ENCODE measurements around the gene GLI1. TPM values are rescaled to one million over a fixed set of nuclear protein-coding genes. Genes with fewer than 3 reads are reported as not detected.

The GLI1 gene
- polyA plus RNA-seq, 1 donor (not counting 4 experiments of a cell fraction or from before 2014, with no cell fraction given) = 1.0 TPM

- Histone ChIP-seq H4K20me1 (ENCODE audit: control insufficient read depth, extremely low read depth, insufficient read depth, low read length) (no peaks in the 10 kb centered on the region), H3K27me3 (ENCODE audit: control insufficient read depth, extremely low read depth, insufficient read depth, low read length) (no peaks in the 10 kb centered on the region), H3K4me1 (ENCODE audit: control insufficient read depth, extremely low read depth, insufficient read depth, low read length) (peaks cover 9% of the 10 kb centered on the region), H3K27ac (ENCODE audit: control insufficient read depth, insufficient read depth, low read length) (peak overlapping the region; percentile 87), H3K9ac (ENCODE audit: control insufficient read depth, extremely low read depth, insufficient read depth, low read length) (peak overlapping the region; percentile 94), H3K9me1 (ENCODE audit: control insufficient read depth, extremely low read depth, insufficient read depth, low read length) (no peaks in the 10 kb centered on the region), H3K9me3 (ENCODE audit: control insufficient read depth, low read depth, low read length) (no peaks in the 10 kb centered on the region), H3K4me2 (ENCODE audit: control insufficient read depth, extremely low read depth, insufficient read depth, low read depth, low read length) (peak overlapping the region; percentile 85), H3K4me3 (ENCODE audit: control insufficient read depth in 2 of 3, extremely low read depth in 1 of 3, insufficient read depth in 2 of 3, low read depth in 1 of 3, low read length in 3 of 3) (peak overlapping the region; percentile 81 to 99 (median 96)), H3K79me2 (ENCODE audit: control insufficient read depth, insufficient read depth, low read length) (peaks cover 28% of the 10 kb centered on the region), H2AFZ (ENCODE audit: control insufficient read depth, low read length) (no peak overlapping the region), H3K36me3 (ENCODE audit: control insufficient read depth in 2 of 2, extremely low read depth in 1 of 2, insufficient read depth in 2 of 2, low read length in 2 of 2) (peaks cover 22 to 25% of the 10 kb centered on the region in 2 experiments)
- DNase-seq (ENCODE audit: low read depth, low spot score) = no peak
- no peak for TF ChIP-seq EZH2 (IDR thresholded peaks at IDR 0.05; ENCODE audit: low read length)
- no peak for TF ChIP-seq CTCF (optimal IDR thresholded peaks at IDR 0.05 in 1 of 3, IDR thresholded peaks at IDR 0.05 in 1 of 3, conservative IDR thresholded peaks at IDR 0.05 in 1 of 3; ENCODE audit: extremely low read depth in 1 of 3, insufficient read depth in 2 of 3, low read length in 3 of 3)
- FAIRE-seq = no peak
- dilution Hi-C loops (cut with MboI; ENCODE audit: extremely low pct_ligation_motif_present, low sequenced_read_pairs) = no loop called here
Observed at GRCh38 chr12:57489157-57489641, 29.6 kb downstream of the GLI1 start.

GRCh38 chr12:57490126-57490525 lies 30.5 kb downstream of the GLI1 start:
- no peak overlapping the region for H3K4me3 ChIP-seq (ENCODE audit: control insufficient read depth in 2 of 3, extremely low read depth in 1 of 3, insufficient read depth in 2 of 3, low read depth in 1 of 3, low read length in 3 of 3)
- no peak overlapping the region for H3K9ac ChIP-seq (ENCODE audit: control insufficient read depth, extremely low read depth, insufficient read depth, low read length)
- peaks cover 28% of the 10 kb centered on the region for H3K79me2 ChIP-seq (ENCODE audit: control insufficient read depth, insufficient read depth, low read length)
- TF ChIP-seq EZH2 (IDR thresholded peaks at IDR 0.05; ENCODE audit: low read length) = no peak
- TF ChIP-seq CTCF (optimal IDR thresholded peaks at IDR 0.05 in 1 of 3, IDR thresholded peaks at IDR 0.05 in 1 of 3, conservative IDR thresholded peaks at IDR 0.05 in 1 of 3; ENCODE audit: extremely low read depth in 1 of 3, insufficient read depth in 2 of 3, low read length in 3 of 3) = no peak
- H2AFZ ChIP-seq (ENCODE audit: control insufficient read depth, low read length) = no peak overlapping the region
- no peaks in the 10 kb centered on the region for H3K27me3 ChIP-seq (ENCODE audit: control insufficient read depth, extremely low read depth, insufficient read depth, low read length)
- DNase-seq (ENCODE audit: low read depth, low spot score) (no peak), FAIRE-seq (no peak)
- dilution Hi-C loops (cut with MboI; ENCODE audit: extremely low pct_ligation_motif_present, low sequenced_read_pairs) = no loop called here
- no peaks in the 10 kb centered on the region for H4K20me1 ChIP-seq (ENCODE audit: control insufficient read depth, extremely low read depth, insufficient read depth, low read length)
- peaks cover 22 to 25% of the 10 kb centered on the region in 2 experiments for H3K36me3 ChIP-seq (ENCODE audit: control insufficient read depth in 2 of 2, extremely low read depth in 1 of 2, insufficient read depth in 2 of 2, low read length in 2 of 2)
- no peaks in the 10 kb centered on the region for H3K9me1 ChIP-seq (ENCODE audit: control insufficient read depth, extremely low read depth, insufficient read depth, low read length)
- peaks cover 9% of the 10 kb centered on the region for H3K4me1 ChIP-seq (ENCODE audit: control insufficient read depth, extremely low read depth, insufficient read depth, low read length)
- no peak overlapping the region for H3K27ac ChIP-seq (ENCODE audit: control insufficient read depth, insufficient read depth, low read length)
- no peaks in the 10 kb centered on the region for H3K9me3 ChIP-seq (ENCODE audit: control insufficient read depth, low read depth, low read length)
- no peak overlapping the region for H3K4me2 ChIP-seq (ENCODE audit: control insufficient read depth, extremely low read depth, insufficient read depth, low read depth, low read length)
